Activated T-cell treated with anti-CD3 and anti-CD28 coated beads, Interleukin-2, amount 50 U/mL, for 4 hours (primary cell): ENCODE data around the gene PHETA1. TPM values are rescaled to one million over a fixed set of nuclear protein-coding genes. Genes with fewer than 3 reads are reported as not detected.
"Not testable (repeated sequence)": the region's sequence is repeated elsewhere in the genome, so short reads cannot be mapped to it uniquely, and the experiment has no call there.

Experiments
- ATAC-seq, 2 donors: fragments of 200-7000 bp; cut with Tn5 transposase; one replicate each; pipeline ENCODE4 v1.10.0; 2021
- DNase-seq: peaks from one replicate; pipeline ENCODE4 v3.0.0-alpha.2; 2020
- H3K27me3 Mint-ChIP-seq: one replicate; pipeline ENCODE4 v1.8.0; 2021; ENCODE audit warnings: low read depth, mixed read lengths
- H3K36me3 Mint-ChIP-seq: one replicate; pipeline ENCODE4 v1.8.0; 2022; ENCODE audit warnings: mixed read lengths; ENCODE audit not compliant: insufficient read depth
- H3K4me1 Mint-ChIP-seq: one replicate; pipeline ENCODE4 v1.8.0; 2021; ENCODE audit warnings: low read depth, mixed read lengths
- H3K4me3 Mint-ChIP-seq: one replicate; pipeline ENCODE4 v1.8.0; 2021; ENCODE audit warnings: mild to moderate bottlenecking, moderate library complexity, mixed read lengths
- H3K9me3 Mint-ChIP-seq: one replicate; pipeline ENCODE4 v1.8.0; 2021; ENCODE audit warnings: mixed read lengths
- total RNA-seq, 3 donors: library from RNA; stranded (reverse); gene quantifications; one replicate each; pipeline ENCODE4 v1.2.1, GENCODE V29; 2021

The PHETA1 gene
- total RNA-seq, 3 donors from 2014 or later: 1.3 to 3.3 (median 1.8) TPM

DNA sequence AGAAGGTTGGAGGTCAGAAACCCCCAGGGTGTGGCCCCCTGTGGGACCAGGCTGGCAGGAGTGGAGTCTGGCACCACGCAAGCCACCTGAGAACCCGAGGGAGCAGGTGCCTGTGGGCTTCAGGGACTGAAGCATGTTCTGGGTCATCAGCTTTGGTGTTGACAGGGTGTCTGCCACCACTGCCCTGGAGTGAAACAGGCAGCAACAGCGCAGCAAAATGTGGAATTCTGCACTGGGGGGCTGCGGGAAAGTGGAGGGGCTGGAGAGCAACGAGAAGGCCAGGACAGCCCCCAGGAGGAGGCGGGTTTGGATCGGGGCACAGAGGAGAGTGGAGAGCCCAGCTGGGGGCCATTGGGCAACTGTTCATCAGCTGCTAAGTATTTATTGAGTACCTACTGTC lies 15.9 kb downstream of the PHETA1 start:
- H3K4me3 Mint-ChIP-seq: no peak overlapping the region
- no peaks in the 10 kb centered on the region for H3K36me3 Mint-ChIP-seq
- DNase-seq (no peak), ATAC-seq (no peak)
- peaks cover 7% of the 10 kb centered on the region for H3K9me3 Mint-ChIP-seq
- H3K27me3 Mint-ChIP-seq: no peaks in the 10 kb centered on the region
- H3K4me1 Mint-ChIP-seq: no peaks in the 10 kb centered on the region

DNA sequence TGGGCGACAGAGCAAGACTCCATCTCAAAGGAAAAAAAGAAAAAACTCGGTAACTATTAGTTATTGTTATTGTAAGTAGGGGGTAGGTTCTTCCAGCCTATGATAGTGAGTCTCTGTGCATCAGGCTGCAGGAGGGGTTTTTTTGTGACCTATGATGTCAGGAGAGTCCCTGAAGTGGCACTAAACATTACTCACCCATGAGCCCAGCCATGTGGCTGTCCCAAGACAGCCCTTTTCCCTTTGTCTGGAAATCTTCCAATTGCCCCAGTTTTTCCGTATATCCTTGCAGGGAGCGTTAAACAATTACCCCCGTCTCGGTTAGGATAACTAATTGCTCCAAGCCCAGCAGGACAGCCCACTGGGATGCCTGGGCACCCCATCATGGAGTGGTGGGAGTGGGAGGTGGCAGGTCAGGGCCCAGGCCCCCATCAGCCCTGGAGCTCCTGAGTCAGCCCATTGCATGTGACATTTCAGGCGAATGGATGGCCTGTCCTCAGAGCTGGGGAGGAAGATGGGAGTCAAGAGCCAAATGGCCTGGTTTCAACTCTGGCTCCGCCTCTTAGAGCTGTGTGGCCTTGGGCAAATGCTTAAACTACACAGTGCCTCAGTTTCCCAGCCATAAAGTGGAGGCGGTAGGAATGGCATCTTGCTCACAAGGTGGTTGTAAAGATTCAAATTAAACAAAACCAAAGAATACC lies 16.4 kb downstream of the PHETA1 start:
- ATAC-seq (no peak), DNase-seq (no peak)
- peaks cover 7% of the 10 kb centered on the region for H3K9me3 Mint-ChIP-seq
- H3K27me3 Mint-ChIP-seq: no peaks in the 10 kb centered on the region
- H3K4me1 Mint-ChIP-seq: no peaks in the 10 kb centered on the region
- H3K36me3 Mint-ChIP-seq: no peaks in the 10 kb centered on the region
- no peak overlapping the region for H3K4me3 Mint-ChIP-seq

GRCh38 chr12:111351026-111351425 lies 17.9 kb downstream of the PHETA1 start:
- peaks cover 7% of the 10 kb centered on the region for H3K9me3 Mint-ChIP-seq
- H3K4me3 Mint-ChIP-seq: no peak overlapping the region
- H3K27me3 Mint-ChIP-seq: no peaks in the 10 kb centered on the region
- DNase-seq (no peak), ATAC-seq (no peak)
- no peaks in the 10 kb centered on the region for H3K36me3 Mint-ChIP-seq
- H3K4me1 Mint-ChIP-seq: no peaks in the 10 kb centered on the region

GRCh38 chr12:111349748-111350520 lies 19.0 kb downstream of the PHETA1 start:
- H3K27me3 Mint-ChIP-seq: no peaks in the 10 kb centered on the region
- no peak for ATAC-seq
- no peak overlapping the region for H3K4me3 Mint-ChIP-seq
- H3K9me3 Mint-ChIP-seq: peaks cover 7% of the 10 kb centered on the region
- DNase-seq: no peak
- no peaks in the 10 kb centered on the region for H3K4me1 Mint-ChIP-seq
- H3K36me3 Mint-ChIP-seq: no peaks in the 10 kb centered on the region

DNA sequence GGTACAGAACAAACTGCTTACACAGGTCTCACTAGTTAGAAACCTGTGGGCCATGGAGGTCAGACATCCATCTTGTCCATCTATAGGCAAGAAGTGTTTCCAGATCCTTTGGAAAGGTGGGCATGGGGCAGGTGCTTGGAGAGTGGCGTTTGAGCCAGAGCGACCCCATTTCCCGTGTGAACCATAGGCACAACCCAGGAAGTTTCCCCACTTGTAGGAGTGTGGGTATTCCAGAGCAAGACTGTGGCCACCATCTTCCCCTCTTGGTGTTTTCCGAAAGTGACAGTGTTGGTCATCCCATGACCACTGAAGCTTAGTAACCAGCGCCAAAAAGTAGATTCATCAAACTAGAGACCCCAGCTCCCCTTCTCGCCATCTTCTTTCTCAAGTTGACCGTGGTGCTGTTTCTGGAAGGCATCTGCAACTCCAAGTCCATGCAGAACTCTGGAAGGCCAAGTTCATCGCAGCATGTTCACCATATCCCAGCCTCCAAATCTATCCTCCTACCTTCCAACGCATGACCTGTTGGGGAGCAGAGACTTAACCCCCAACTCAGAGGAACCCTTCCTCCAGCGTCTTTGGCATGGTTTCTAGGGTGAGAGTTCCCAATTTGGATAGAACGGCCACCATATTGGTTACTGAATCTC lies 19.7 kb downstream of the PHETA1 start:
- Mint-ChIP-seq H3K36me3 (no peaks in the 10 kb centered on the region), H3K27me3 (no peaks in the 10 kb centered on the region), H3K4me1 (no peaks in the 10 kb centered on the region), H3K4me3 (no peak overlapping the region), H3K9me3 (peaks cover 7% of the 10 kb centered on the region)
- ATAC-seq (no peak), DNase-seq (no peak)

- ATAC-seq: no peak
- no peak overlapping the region for H3K4me3 Mint-ChIP-seq
- H3K27me3 Mint-ChIP-seq: no peaks in the 10 kb centered on the region
- H3K9me3 Mint-ChIP-seq: peaks cover 7% of the 10 kb centered on the region
- no peaks in the 10 kb centered on the region for H3K4me1 Mint-ChIP-seq
- H3K36me3 Mint-ChIP-seq: no peaks in the 10 kb centered on the region
- no peak for DNase-seq
Observed at GRCh38 chr12:111347891-111348644, 20.8 kb downstream of the PHETA1 start.

GRCh38 chr12:111344254-111344875 lies 24.5 kb downstream of the PHETA1 start:
- no peak for DNase-seq
- Mint-ChIP-seq H3K4me3 (no peak overlapping the region), H3K9me3 (peaks cover 7% of the 10 kb centered on the region), H3K36me3 (no peaks in the 10 kb centered on the region), H3K4me1 (no peaks in the 10 kb centered on the region), H3K27me3 (no peaks in the 10 kb centered on the region)
- no peak for ATAC-seq

DNA sequence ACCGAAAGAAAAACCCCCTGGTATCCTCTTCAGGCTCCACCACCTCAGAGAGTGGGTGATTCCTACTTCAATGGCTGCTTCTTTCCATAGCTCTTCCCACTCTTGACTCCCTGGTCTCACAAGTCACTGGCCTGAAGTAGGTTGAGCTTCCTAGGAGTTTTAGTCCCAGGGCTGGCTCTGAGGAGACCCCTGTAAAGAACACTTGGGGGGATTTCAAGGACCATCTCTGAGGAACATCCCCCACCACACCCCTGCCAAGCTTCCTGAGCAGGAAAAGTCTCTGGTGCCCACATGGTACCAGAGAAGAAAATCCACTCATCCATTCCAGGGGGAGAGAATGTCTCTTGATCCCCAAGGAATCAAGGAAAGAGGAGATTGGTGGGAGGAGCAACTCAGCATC lies 25.7 kb downstream of the PHETA1 start:
- DNase-seq: no peak
- H3K4me3 Mint-ChIP-seq: no peak overlapping the region
- H3K9me3 Mint-ChIP-seq: no peaks in the 10 kb centered on the region
- no peaks in the 10 kb centered on the region for H3K36me3 Mint-ChIP-seq
- no peaks in the 10 kb centered on the region for H3K27me3 Mint-ChIP-seq
- no peak for ATAC-seq
- H3K4me1 Mint-ChIP-seq: no peaks in the 10 kb centered on the region

- no peaks in the 10 kb centered on the region for H3K9me3 Mint-ChIP-seq
- no peak overlapping the region for H3K4me3 Mint-ChIP-seq
- no peaks in the 10 kb centered on the region for H3K27me3 Mint-ChIP-seq
- H3K36me3 Mint-ChIP-seq: no peaks in the 10 kb centered on the region
- DNase-seq: no peak
- ATAC-seq: no peak
- no peaks in the 10 kb centered on the region for H3K4me1 Mint-ChIP-seq
Observed at GRCh38 chr12:111342376-111342775, 26.5 kb downstream of the PHETA1 start.

GRCh38 chr12:111341426-111342065 lies 27.3 kb downstream of the PHETA1 start:
- DNase-seq: no peak
- no peaks in the 10 kb centered on the region for H3K36me3 Mint-ChIP-seq
- H3K9me3 Mint-ChIP-seq: no peaks in the 10 kb centered on the region
- no peaks in the 10 kb centered on the region for H3K4me1 Mint-ChIP-seq
- no peaks in the 10 kb centered on the region for H3K27me3 Mint-ChIP-seq
- no peak for ATAC-seq
- no peak overlapping the region for H3K4me3 Mint-ChIP-seq

- H3K9me3 Mint-ChIP-seq, H3K4me3 Mint-ChIP-seq, DNase-seq, H3K4me1 Mint-ChIP-seq, H3K27me3 Mint-ChIP-seq, H3K36me3 Mint-ChIP-seq, ATAC-seq: not testable (repeated sequence)
Observed at GRCh38 chr12:111340680-111341079, 28.2 kb downstream of the PHETA1 start.

GRCh38 chr12:111340231-111340630 lies 28.7 kb downstream of the PHETA1 start:
- H3K4me1 Mint-ChIP-seq: no peaks in the 10 kb centered on the region
- H3K36me3 Mint-ChIP-seq: no peaks in the 10 kb centered on the region
- no peak overlapping the region for H3K4me3 Mint-ChIP-seq
- no peaks in the 10 kb centered on the region for H3K27me3 Mint-ChIP-seq
- ATAC-seq (no peak), DNase-seq (no peak)
- no peaks in the 10 kb centered on the region for H3K9me3 Mint-ChIP-seq

DNA sequence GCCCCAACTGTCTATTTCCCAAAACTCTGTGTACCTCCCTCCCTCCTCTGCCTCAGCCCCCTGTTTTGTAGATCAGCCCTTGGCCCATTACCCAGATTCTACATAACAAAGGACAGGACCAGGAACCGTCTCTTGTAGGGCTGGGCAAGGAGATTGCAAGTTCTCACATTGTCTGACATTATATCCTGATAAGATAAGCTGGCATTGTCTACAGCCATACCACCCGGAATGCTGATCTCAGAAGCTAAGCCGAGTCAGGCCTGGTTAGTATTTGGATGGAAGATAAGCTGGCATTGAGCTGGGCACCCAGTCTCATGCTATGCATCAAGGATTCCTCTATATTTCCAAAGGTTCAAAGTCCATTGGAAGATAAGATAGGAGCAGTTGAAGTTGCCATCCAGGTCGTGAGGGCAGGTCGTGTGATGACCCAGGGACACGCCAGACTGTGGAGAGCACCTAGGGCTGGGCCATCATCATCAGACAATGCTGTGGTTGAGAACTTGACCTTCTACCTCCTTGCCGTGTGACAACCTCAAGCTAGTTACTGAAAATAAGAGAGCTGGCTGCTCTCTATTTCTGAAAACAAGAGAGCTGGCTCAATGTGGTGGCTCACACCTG lies 29.5 kb downstream of the PHETA1 start:
- DNase-seq (no peak), ATAC-seq (no peak)
- no peaks in the 10 kb centered on the region for H3K36me3 Mint-ChIP-seq
- no peak overlapping the region for H3K4me3 Mint-ChIP-seq
- H3K9me3 Mint-ChIP-seq: no peaks in the 10 kb centered on the region
- no peaks in the 10 kb centered on the region for H3K4me1 Mint-ChIP-seq
- H3K27me3 Mint-ChIP-seq: no peaks in the 10 kb centered on the region
